Glomerular endothelial cell (primary cell): ENCODE measurements around the gene STAT5B. TPM values are rescaled to one million over a fixed set of nuclear protein-coding genes. Genes with fewer than 3 reads are reported as not detected.
"Not testable (repeated sequence)": the region's sequence is repeated elsewhere in the genome, so short reads cannot be mapped to it uniquely, and the experiment has no call there.

ENCODE experiments used
- DNase-seq: peaks from one replicate; pipeline ENCODE4 v3.0.0-alpha.2; 2011; ENCODE audit warnings: low read depth, low spot score; ENCODE audit errors: extremely low read depth
- total RNA-seq: library from RNA; depleted of rRNA; stranded (reverse); fragments of >200 nt; gene quantifications from 2 replicates; pipeline ENCODE4 v1.2.3, GENCODE V29; 2015

STAT5B gene
- total RNA-seq, 1 donor from 2014 or later = 48.5 TPM

GRCh38 chr17:42200706-42201457, 75.3 kb downstream of the STAT5B start:
- no peak for DNase-seq

GRCh38 chr17:42199416-42200011, 76.7 kb downstream of the STAT5B start:
- DNase-seq = no peak

GRCh38 chr17:42198897-42199296, 77.3 kb downstream of the STAT5B start:
- DNase-seq = no peak

- DNase-seq = no peak
These were observed 78.5 kb downstream of the STAT5B start for GRCh38 chr17:42197564-42198156.

- no peak for DNase-seq
These were observed 82.0 kb downstream of the STAT5B start, which contains the start of gene GHDC for GRCh38 chr17:42193969-42194899. GHDC (minus strand) TSS chr17:42194494; CDS start chr17:42193581, 913 bp downstream.

GRCh38 chr17:42193216-42193968, 82.8 kb downstream of the STAT5B start:
- DNase-seq = no peak

- DNase-seq = no peak
These were observed 83.7 kb downstream of the STAT5B start for GRCh38 chr17:42192189-42193126.

GRCh38 chr17:42191275-42191608, 84.9 kb downstream of the STAT5B start:
- DNase-seq = no peak

GRCh38 chr17:42190491-42191274, 85.5 kb downstream of the STAT5B start:
- no peak for DNase-seq

- no peak for DNase-seq
These were observed 86.6 kb downstream of the STAT5B start for GRCh38 chr17:42189651-42189965.

- DNase-seq = no peak
These were observed 87.2 kb downstream of the STAT5B start for GRCh38 chr17:42188749-42189650.

- no peak for DNase-seq
These were observed 88.4 kb downstream of the STAT5B start for GRCh38 chr17:42187833-42188232.

- DNase-seq = not testable (repeated sequence)
These were observed 90.0 kb downstream of the STAT5B start for GRCh38 chr17:42186191-42186590.

- no peak for DNase-seq
These were observed 90.6 kb downstream of the STAT5B start for GRCh38 chr17:42185621-42185930.

- no peak for DNase-seq
These were observed 91.2 kb downstream of the STAT5B start, which contains the start of gene HCRT for GRCh38 chr17:42184713-42185620. HCRT (minus strand) TSS chr17:42185452; CDS start chr17:42185365, 87 bp downstream.
